ENCODE results near the gene MSX1.

Gene MSX1

GRCh38 chr4:4871242-4871572 is 11.7 kb downstream of the MSX1 start:
- H3K79me2 ChIP-seq (ENCODE audit: insufficient read depth, low read length) = no peaks in the 10 kb centered on the region
- TF ChIP-seq, protein P1, sequence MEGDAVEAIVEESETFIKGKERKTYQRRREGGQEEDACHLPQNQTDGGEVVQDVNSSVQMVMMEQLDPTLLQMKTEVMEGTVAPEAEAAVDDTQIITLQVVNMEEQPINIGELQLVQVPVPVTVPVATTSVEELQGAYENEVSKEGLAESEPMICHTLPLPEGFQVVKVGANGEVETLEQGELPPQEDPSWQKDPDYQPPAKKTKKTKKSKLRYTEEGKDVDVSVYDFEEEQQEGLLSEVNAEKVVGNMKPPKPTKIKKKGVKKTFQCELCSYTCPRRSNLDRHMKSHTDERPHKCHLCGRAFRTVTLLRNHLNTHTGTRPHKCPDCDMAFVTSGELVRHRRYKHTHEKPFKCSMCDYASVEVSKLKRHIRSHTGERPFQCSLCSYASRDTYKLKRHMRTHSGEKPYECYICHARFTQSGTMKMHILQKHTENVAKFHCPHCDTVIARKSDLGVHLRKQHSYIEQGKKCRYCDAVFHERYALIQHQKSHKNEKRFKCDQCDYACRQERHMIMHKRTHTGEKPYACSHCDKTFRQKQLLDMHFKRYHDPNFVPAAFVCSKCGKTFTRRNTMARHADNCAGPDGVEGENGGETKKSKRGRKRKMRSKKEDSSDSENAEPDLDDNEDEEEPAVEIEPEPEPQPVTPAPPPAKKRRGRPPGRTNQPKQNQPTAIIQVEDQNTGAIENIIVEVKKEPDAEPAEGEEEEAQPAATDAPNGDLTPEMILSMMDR (IDR thresholded peaks at IDR 0.05; ENCODE audit: borderline replicate concordance, extremely low read depth, low read length, poor library complexity, severe bottlenecking) = no peak
- TF ChIP-seq EZH2 (IDR thresholded peaks at IDR 0.05; ENCODE audit: borderline replicate concordance, low read depth, low read length, severe bottlenecking) = no peak
- no peak overlapping the region for H2AFZ ChIP-seq (ENCODE audit: low read depth, low read length)
- no peak overlapping the region for H3K27ac ChIP-seq (ENCODE audit: low read length)
- H3K36me3 ChIP-seq (ENCODE audit: insufficient read depth, low read length) = no peaks in the 10 kb centered on the region
- DNase-seq (no peak), ATAC-seq (ENCODE audit: insufficient read depth, low read depth) (no peak)
- H3K9me3 ChIP-seq (ENCODE audit: insufficient read depth, low read length, severe bottlenecking) = no peaks in the 10 kb centered on the region
- no peak overlapping the region for H3K4me2 ChIP-seq (ENCODE audit: insufficient read depth, low read length)
- H3K4me1 ChIP-seq (ENCODE audit: insufficient read depth, low read length) = no peaks in the 10 kb centered on the region
- no peaks in the 10 kb centered on the region for H3K27me3 ChIP-seq (ENCODE audit: insufficient read depth, low read length, poor library complexity)
- H3K9ac ChIP-seq (ENCODE audit: low read depth, low read length) = no peak overlapping the region
- no peak overlapping the region for H3K4me3 ChIP-seq (ENCODE audit: low read depth in 1 of 2, low read length in 2 of 2)
- no peaks in the 10 kb centered on the region for H4K20me1 ChIP-seq (ENCODE audit: insufficient read depth, low read length)

- no peak for TF ChIP-seq EZH2 (IDR thresholded peaks at IDR 0.05; ENCODE audit: borderline replicate concordance, low read depth, low read length, severe bottlenecking)
- TF ChIP-seq, protein P1 (IDR thresholded peaks at IDR 0.05; ENCODE audit: borderline replicate concordance, extremely low read depth, low read length, poor library complexity, severe bottlenecking) = no peak
- H2AFZ ChIP-seq (ENCODE audit: low read depth, low read length) = no peak overlapping the region
- H3K4me1 ChIP-seq (ENCODE audit: insufficient read depth, low read length) = no peaks in the 10 kb centered on the region
- H4K20me1 ChIP-seq (ENCODE audit: insufficient read depth, low read length) = no peaks in the 10 kb centered on the region
- no peaks in the 10 kb centered on the region for H3K27me3 ChIP-seq (ENCODE audit: insufficient read depth, low read length, poor library complexity)
- no peak overlapping the region for H3K4me2 ChIP-seq (ENCODE audit: insufficient read depth, low read length)
- DNase-seq (no peak), ATAC-seq (ENCODE audit: insufficient read depth, low read depth) (no peak)
- no peak overlapping the region for H3K9ac ChIP-seq (ENCODE audit: low read depth, low read length)
- H3K79me2 ChIP-seq (ENCODE audit: insufficient read depth, low read length) = no peaks in the 10 kb centered on the region
- no peaks in the 10 kb centered on the region for H3K9me3 ChIP-seq (ENCODE audit: insufficient read depth, low read length, severe bottlenecking)
- H3K27ac ChIP-seq (ENCODE audit: low read length) = no peak overlapping the region
- H3K4me3 ChIP-seq (ENCODE audit: low read depth in 1 of 2, low read length in 2 of 2) = no peak overlapping the region
- no peaks in the 10 kb centered on the region for H3K36me3 ChIP-seq (ENCODE audit: insufficient read depth, low read length)
Measured at GRCh38 chr4:4871573-4872313, 12.3 kb downstream of the MSX1 start.

DNA sequence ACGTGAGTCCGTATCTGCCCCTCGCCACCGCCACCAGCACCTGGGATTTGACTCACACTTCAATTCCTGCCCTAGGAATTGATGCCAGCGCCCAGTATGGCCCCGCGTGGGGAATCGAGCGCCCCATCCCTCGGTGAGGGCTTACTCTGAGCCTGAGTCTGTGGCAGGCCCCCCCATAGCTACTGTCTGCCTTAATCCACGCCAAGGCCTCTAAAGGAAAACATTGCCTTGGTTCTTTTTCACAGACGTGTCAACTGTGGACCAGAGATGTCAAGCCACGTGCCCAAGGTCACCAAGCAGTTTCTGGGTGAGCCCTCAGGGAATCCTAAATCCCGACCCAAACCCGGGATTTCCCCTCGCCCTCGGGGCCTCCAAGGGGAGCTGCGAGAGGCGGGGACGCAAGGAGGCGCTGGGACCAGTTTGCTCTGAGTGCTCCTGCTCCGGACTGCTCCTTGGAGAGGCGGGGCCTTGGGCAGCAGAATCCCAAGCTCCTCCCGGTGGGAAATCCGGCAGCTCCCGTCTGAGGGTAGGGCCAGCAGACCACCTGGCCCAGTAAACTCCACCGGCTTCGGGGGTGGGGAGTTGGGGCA is 12.9 kb downstream of the MSX1 start:
- no peak overlapping the region for H3K4me2 ChIP-seq (ENCODE audit: insufficient read depth, low read length)
- DNase-seq (no peak), ATAC-seq (ENCODE audit: insufficient read depth, low read depth) (no peak)
- H3K4me3 ChIP-seq (ENCODE audit: low read depth in 1 of 2, low read length in 2 of 2) = no peak overlapping the region
- H2AFZ ChIP-seq (ENCODE audit: low read depth, low read length) = no peak overlapping the region
- no peaks in the 10 kb centered on the region for H4K20me1 ChIP-seq (ENCODE audit: insufficient read depth, low read length)
- H3K27me3 ChIP-seq (ENCODE audit: insufficient read depth, low read length, poor library complexity) = no peaks in the 10 kb centered on the region
- H3K9ac ChIP-seq (ENCODE audit: low read depth, low read length) = no peak overlapping the region
- TF ChIP-seq EZH2 (IDR thresholded peaks at IDR 0.05; ENCODE audit: borderline replicate concordance, low read depth, low read length, severe bottlenecking) = no peak
- TF ChIP-seq, protein P1 (IDR thresholded peaks at IDR 0.05; ENCODE audit: borderline replicate concordance, extremely low read depth, low read length, poor library complexity, severe bottlenecking) = no peak
- no peaks in the 10 kb centered on the region for H3K4me1 ChIP-seq (ENCODE audit: insufficient read depth, low read length)
- H3K79me2 ChIP-seq (ENCODE audit: insufficient read depth, low read length) = no peaks in the 10 kb centered on the region
- no peak overlapping the region for H3K27ac ChIP-seq (ENCODE audit: low read length)
- no peaks in the 10 kb centered on the region for H3K36me3 ChIP-seq (ENCODE audit: insufficient read depth, low read length)
- no peaks in the 10 kb centered on the region for H3K9me3 ChIP-seq (ENCODE audit: insufficient read depth, low read length, severe bottlenecking)
